Smooth muscle cell (in vitro differentiated cells): Measurements from ENCODE around the gene SPAG6. TPM values are rescaled to one million over a fixed set of nuclear protein-coding genes. Genes with fewer than 3 reads are reported as not detected.

Source experiments
- DNase-seq: peaks from one replicate; lab custom pipeline; 2025; ENCODE audit not compliant: unreplicated experiment; lab: John Stamatoyannopoulos, UW
- H2AFZ ChIP-seq: fragments of 200-600 bp; sonication (generic); 2 replicates; pipeline ENCODE4 v1.6.0; 2016; ENCODE audit warnings: antibody characterized with exemption, low read depth, mild to moderate bottlenecking
- H3F3A ChIP-seq: fragments of 200-600 bp; sonication (generic); 2 replicates; pipeline ENCODE4 v1.6.0; 2017; ENCODE audit warnings: antibody characterized with exemption, low read depth
- H3K27ac ChIP-seq: fragments of 200-600 bp; sonication (generic); 2 replicates; pipeline ENCODE4 v1.5.1; 2016; ENCODE audit warnings: low read depth, mild to moderate bottlenecking
- H3K27me3 ChIP-seq: fragments of 200-600 bp; sonication (generic); 2 replicates; pipeline ENCODE4 v1.6.1; 2016; ENCODE audit warnings: low read depth, mild to moderate bottlenecking
- H3K36me3 ChIP-seq: fragments of 200-600 bp; sonication (generic); 2 replicates; pipeline ENCODE4 v1.5.1; 2016; ENCODE audit warnings: low read depth
- H3K4me1 ChIP-seq: fragments of 200-600 bp; sonication (generic); 2 replicates; pipeline ENCODE4 v1.5.1; 2016; ENCODE audit warnings: low read depth
- H3K4me2 ChIP-seq: fragments of 200-600 bp; sonication (generic); 2 replicates; pipeline ENCODE4 v1.6.0; 2016; ENCODE audit warnings: mild to moderate bottlenecking
- H3K4me3 ChIP-seq: fragments of 200-600 bp; sonication (generic); 2 replicates; pipeline ENCODE4 v1.5.1; 2016; ENCODE audit warnings: mild to moderate bottlenecking
- H3K79me2 ChIP-seq: fragments of 200-600 bp; sonication (generic); 2 replicates; pipeline ENCODE4 v1.6.0; 2016; ENCODE audit warnings: low read depth, mild to moderate bottlenecking
- H3K9ac ChIP-seq: fragments of 200-600 bp; sonication (generic); 2 replicates; pipeline ENCODE4 v1.6.0; 2016; ENCODE audit warnings: low read depth
- H3K9me3 ChIP-seq: fragments of 200-600 bp; sonication (generic); replicated peaks from 2 replicates; pipeline ENCODE4 v1.5.1; 2016; ENCODE audit warnings: low read depth
- H4K20me1 ChIP-seq: fragments of 200-600 bp; sonication (generic); 2 replicates; pipeline ENCODE4 v1.6.0; 2016; ENCODE audit warnings: low read depth
- WGBS: methylation state at CpG from one replicate; pipeline ENCODE4 v1.1.7; 2016; ENCODE audit warnings: low lambda C conversion rate; 5-methylcytosine and 5-hydroxymethylcytosine counted together
- polyA plus RNA-seq: library from polyadenylated mRNA; unstranded; fragments of >200 nt; fragmentation: Nextera tagmentation; extraction: Ambion mirVana; gene quantifications from 2 replicates; pipeline ENCODE4 v1.2.1, GENCODE V29; 2016
- total RNA-seq: library from RNA; depleted of rRNA; stranded (reverse); fragments of >200 nt; gene quantifications from 2 replicates; pipeline ENCODE4 v1.2.3, GENCODE V29; 2014
- TF ChIP-seq, protein P1 (sequence below): fragments of 200-600 bp; sonication (generic); IDR thresholded peaks from 2 replicates; pipeline ENCODE4 v1.5.1; 2017; ENCODE audit warnings: borderline replicate concordance, mild to moderate bottlenecking, antibody characterized with exemption; ENCODE audit not compliant: insufficient read depth, poor library complexity, severe bottlenecking

SPAG6 gene
- total and polyA plus RNA-seq, 2 experiments from 2014 or later = 0.61 TPM; not detected in 1

DNA sequence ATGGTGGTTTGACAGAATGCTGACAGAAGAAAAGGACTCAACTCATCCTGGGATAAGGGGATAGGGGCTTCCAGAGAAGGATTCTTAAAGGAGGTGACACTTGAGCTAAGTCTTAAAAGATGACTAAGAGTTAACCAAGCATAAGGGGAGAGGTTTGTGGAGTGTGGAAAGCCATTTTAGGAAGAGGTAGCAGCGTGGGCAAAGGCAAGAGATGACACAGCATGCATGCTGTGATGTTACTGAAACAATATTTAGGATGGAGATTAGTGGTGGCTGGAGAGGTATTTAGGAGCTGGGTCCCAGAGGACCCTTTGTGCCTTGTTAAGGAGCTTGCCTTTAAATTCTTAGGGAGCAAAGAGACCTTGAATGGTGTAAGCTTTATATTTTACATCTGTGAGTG, 65.1 kb downstream of the SPAG6 start:
- no peak overlapping the region for H3K4me3 ChIP-seq
- no peaks in the 10 kb centered on the region for H3K9me3 ChIP-seq
- no peak overlapping the region for H2AFZ ChIP-seq
- no peaks in the 10 kb centered on the region for H3F3A ChIP-seq
- no peaks in the 10 kb centered on the region for H3K36me3 ChIP-seq
- TF ChIP-seq, protein P1, sequence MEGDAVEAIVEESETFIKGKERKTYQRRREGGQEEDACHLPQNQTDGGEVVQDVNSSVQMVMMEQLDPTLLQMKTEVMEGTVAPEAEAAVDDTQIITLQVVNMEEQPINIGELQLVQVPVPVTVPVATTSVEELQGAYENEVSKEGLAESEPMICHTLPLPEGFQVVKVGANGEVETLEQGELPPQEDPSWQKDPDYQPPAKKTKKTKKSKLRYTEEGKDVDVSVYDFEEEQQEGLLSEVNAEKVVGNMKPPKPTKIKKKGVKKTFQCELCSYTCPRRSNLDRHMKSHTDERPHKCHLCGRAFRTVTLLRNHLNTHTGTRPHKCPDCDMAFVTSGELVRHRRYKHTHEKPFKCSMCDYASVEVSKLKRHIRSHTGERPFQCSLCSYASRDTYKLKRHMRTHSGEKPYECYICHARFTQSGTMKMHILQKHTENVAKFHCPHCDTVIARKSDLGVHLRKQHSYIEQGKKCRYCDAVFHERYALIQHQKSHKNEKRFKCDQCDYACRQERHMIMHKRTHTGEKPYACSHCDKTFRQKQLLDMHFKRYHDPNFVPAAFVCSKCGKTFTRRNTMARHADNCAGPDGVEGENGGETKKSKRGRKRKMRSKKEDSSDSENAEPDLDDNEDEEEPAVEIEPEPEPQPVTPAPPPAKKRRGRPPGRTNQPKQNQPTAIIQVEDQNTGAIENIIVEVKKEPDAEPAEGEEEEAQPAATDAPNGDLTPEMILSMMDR = no peak
- WGBS = 67% methylated on average over 1 of the region's 1 CpG
- no peak for DNase-seq
- no peak overlapping the region for H3K9ac ChIP-seq
- H4K20me1 ChIP-seq = no peaks in the 10 kb centered on the region
- no peak overlapping the region for H3K27ac ChIP-seq
- H3K79me2 ChIP-seq = no peaks in the 10 kb centered on the region
- no peaks in the 10 kb centered on the region for H3K4me1 ChIP-seq
- no peaks in the 10 kb centered on the region for H3K27me3 ChIP-seq
- H3K4me2 ChIP-seq = no peak overlapping the region

GRCh38 chr10:22410846-22411245, 65.5 kb downstream of the SPAG6 start:
- whole genome bisulfite sequencing = 95% methylated on average over 5 of the region's 5 CpGs
- Histone ChIP-seq H3K4me1 (no peaks in the 10 kb centered on the region), H2AFZ (no peak overlapping the region), H3K79me2 (no peaks in the 10 kb centered on the region), H3K4me2 (no peak overlapping the region), H4K20me1 (no peaks in the 10 kb centered on the region), H3K9ac (no peak overlapping the region), H3F3A (no peaks in the 10 kb centered on the region), H3K36me3 (no peaks in the 10 kb centered on the region), H3K9me3 (no peaks in the 10 kb centered on the region), H3K27me3 (no peaks in the 10 kb centered on the region), H3K4me3 (no peak overlapping the region), H3K27ac (no peak overlapping the region)
- no peak for DNase-seq
- TF ChIP-seq, protein P1 = no peak

- no peak overlapping the region for H2AFZ ChIP-seq
- WGBS = 50% methylated on average over 3 of the region's 3 CpGs
- TF ChIP-seq, protein P1 = no peak
Observed at GRCh38 chr10:22414146-22414545, 68.8 kb downstream of the SPAG6 start.

GRCh38 chr10:22415072-22415471, 69.8 kb downstream of the SPAG6 start:
- no peaks in the 10 kb centered on the region for H3K9me3 ChIP-seq
- no peak overlapping the region for H3K9ac ChIP-seq
- H3K4me1 ChIP-seq = no peaks in the 10 kb centered on the region
- H3K36me3 ChIP-seq = no peaks in the 10 kb centered on the region
- H3K27me3 ChIP-seq = peaks cover 2% of the 10 kb centered on the region
- no peaks in the 10 kb centered on the region for H4K20me1 ChIP-seq
- H3K27ac ChIP-seq = no peak overlapping the region
- no peak overlapping the region for H3K4me3 ChIP-seq
- H2AFZ ChIP-seq = no peak overlapping the region
- H3F3A ChIP-seq = no peaks in the 10 kb centered on the region
- TF ChIP-seq, protein P1 = no peak
- WGBS = 96% methylated on average over 2 of the region's 2 CpGs
- H3K4me2 ChIP-seq = no peak overlapping the region
- no peak for DNase-seq
- H3K79me2 ChIP-seq = no peaks in the 10 kb centered on the region

More at GRCh38 chr10:22414146-22414545, 68.8 kb downstream of the SPAG6 start:
- Histone ChIP-seq H3K4me1 (no peaks in the 10 kb centered on the region), H3F3A (no peaks in the 10 kb centered on the region), H3K9me3 (no peaks in the 10 kb centered on the region), H3K27me3 (peaks cover 2% of the 10 kb centered on the region), H3K27ac (no peak overlapping the region), H3K36me3 (no peaks in the 10 kb centered on the region), H3K9ac (no peak overlapping the region), H3K79me2 (no peaks in the 10 kb centered on the region), H3K4me3 (no peak overlapping the region), H3K4me2 (no peak overlapping the region), H4K20me1 (no peaks in the 10 kb centered on the region)
- DNase-seq = no peak
